HCT116 (cell line): ENCODE data around the gene SBF2. TPM values are rescaled to one million over a fixed set of nuclear protein-coding genes. Genes with fewer than 3 reads are reported as not detected.

Source experiments
- ATAC-seq: fragments of 200-7000 bp; cut with Tn5 transposase; 2 replicates; pipeline ENCODE4 v1.9.1; 2020; ENCODE audit warnings: mild to moderate bottlenecking, moderate library complexity
- BruUV-seq: library from RNA; stranded (reverse); fragments of 400-500 nt; replicated peaks from 2 replicates; lab custom pipeline; 2021; lab: Mats Ljungman, UMichigan
- CTCF ChIA-PET: fragments of 300-600 bp; sonication (Branson Sonifier 250); formaldehyde crosslinking; loops from one replicate; lab custom pipeline; 2021; ENCODE audit warnings: antibody characterized with exemption; lab: Charles Lee
- POLR2A ChIA-PET: fragments of 300-600, 350-600 bp; sonication (Branson Sonifier 250); formaldehyde crosslinking; loops from one replicate; lab custom pipeline; 2021; ENCODE audit warnings: antibody characterized with exemption; lab: Charles Lee
- RAD21 ChIA-PET, 2 experiments: fragments of 300-600 bp; sonication (Branson Sonifier 250); formaldehyde crosslinking; loops; one replicate each; lab custom pipeline; 2023; ENCODE audit warnings: low total read pairs in 2 of 2; ENCODE audit not compliant: uncharacterized antibody in 2 of 2, unreplicated experiment in 2 of 2, low non-redundant PET in 1 of 2; lab: Charles Lee
- DNase-seq: peaks from one replicate; pipeline ENCODE4 v3.0.0-alpha.2; 2010; ENCODE audit warnings: low read depth, low spot score
- H2AFZ ChIP-seq: fragments of 200-600 bp; shearing (Covaris generic), sonication (generic); 2 replicates; pipeline ENCODE4 v1.6.1; 2017; ENCODE audit warnings: low read depth, mixed run types, mixed read lengths, antibody characterized with exemption, low read length; ENCODE audit not compliant: poor library complexity, severe bottlenecking
- H3K27ac ChIP-seq: 2 replicates; pipeline ENCODE4 v1.5.1; 2012; ENCODE audit warnings: low read depth, low read length
- H3K27me3 ChIP-seq: fragments of 200-600 bp; sonication (generic); 2 replicates; pipeline ENCODE4 v1.6.1; 2016; ENCODE audit warnings: mixed run types, low read length, mixed read lengths; ENCODE audit not compliant: insufficient read depth
- H3K36me3 ChIP-seq, 2 experiments: fragments of 200-500 bp in 1 of 2; fragments of 200-600 bp in 1 of 2; sonication (Bioruptor generic) in 1 of 2; sonication (generic) in 1 of 2; 2 replicates each; pipeline versions ENCODE4 v1.5.1 to v1.6.1; 2014 to 2016; ENCODE audit warnings: low read length in 2 of 2, inconsistent platforms in 1 of 2, mixed read lengths in 1 of 2, mixed run types in 1 of 2; ENCODE audit not compliant: insufficient read depth in 2 of 2, control insufficient read depth in 1 of 2
- H3K4me1 ChIP-seq, 2 experiments: fragments of 200-600 bp in 1 of 2; sonication (generic) in 1 of 2; 2 replicates each; pipeline versions ENCODE4 v1.5.1 to v1.6.1; 2012 to 2017; ENCODE audit warnings: low read length in 2 of 2, inconsistent platforms in 1 of 2, mild to moderate bottlenecking in 1 of 2, mixed read lengths in 1 of 2, mixed run types in 1 of 2, moderate library complexity in 1 of 2; ENCODE audit not compliant: insufficient read depth in 2 of 2, control insufficient read depth in 1 of 2
- H3K4me2 ChIP-seq: fragments of 200-600 bp; sonication (generic); 2 replicates; pipeline ENCODE4 v1.6.1; 2017; ENCODE audit warnings: mixed run types, low read length, mixed read lengths
- H3K4me3 ChIP-seq, 2 experiments: fragments of 200-600 bp in 1 of 2; sonication (generic) in 1 of 2; replicated peaks in 1 of 2; 2 replicates each; pipeline ENCODE4 v1.5.1; 2011 to 2016; ENCODE audit warnings: low read length in 2 of 2, control low read depth in 1 of 2, low read depth in 1 of 2, mild to moderate bottlenecking in 1 of 2, mixed read lengths in 1 of 2, mixed run types in 1 of 2
- H3K79me2 ChIP-seq: fragments of 200-600 bp; sonication (generic); 2 replicates; pipeline ENCODE4 v1.6.1; 2017; ENCODE audit warnings: mild to moderate bottlenecking, mixed run types, low read length, moderate library complexity, mixed read lengths; ENCODE audit not compliant: insufficient read depth
- H3K9ac ChIP-seq: fragments of 200-600 bp; sonication (generic); 2 replicates; pipeline ENCODE4 v1.6.1; 2016; ENCODE audit warnings: low read length, mixed read lengths
- H3K9me2 ChIP-seq: fragments of 200-600 bp; sonication (generic), shearing (Covaris generic); 2 replicates; pipeline ENCODE4 v1.6.1; 2017; ENCODE audit warnings: mixed run types, mild to moderate bottlenecking, moderate library complexity; ENCODE audit not compliant: insufficient read depth
- H3K9me3 ChIP-seq, 2 experiments: fragments of 200-500 bp in 1 of 2; fragments of 200-600 bp in 1 of 2; sonication (Bioruptor generic) in 1 of 2; sonication (generic) in 1 of 2; 2 replicates each; pipeline ENCODE4 v1.6.1; 2014 to 2017; ENCODE audit warnings: low read length in 2 of 2, mixed read lengths in 2 of 2, inconsistent platforms in 1 of 2, low read depth in 1 of 2, mild to moderate bottlenecking in 1 of 2, mixed run types in 1 of 2, moderate library complexity in 1 of 2; ENCODE audit not compliant: control insufficient read depth in 1 of 2, insufficient read depth in 1 of 2
- H4K20me1 ChIP-seq: fragments of 200-600 bp; sonication (generic), shearing (Covaris generic); 2 replicates; pipeline ENCODE4 v1.6.1; 2017; ENCODE audit warnings: mixed run types, mild to moderate bottlenecking, moderate library complexity; ENCODE audit not compliant: insufficient read depth
- EZH2 ChIP-seq: fragments of 200-600 bp; sonication (generic); IDR thresholded peaks from 2 replicates; pipeline ENCODE4 v1.6.1; 2017; ENCODE audit warnings: antibody characterized with exemption, mixed run types
- EZH2phosphoT487 ChIP-seq: fragments of 200-600 bp; IDR thresholded peaks from 2 replicates; pipeline ENCODE4 v1.6.1; 2018; ENCODE audit warnings: antibody characterized with exemption, borderline replicate concordance
- FOSL1 ChIP-seq: IDR thresholded peaks from 2 replicates; pipeline ENCODE4 v1.6.1; 2012; ENCODE audit warnings: low read depth
- JUND ChIP-seq: IDR thresholded peaks from 2 replicates; pipeline ENCODE4 v1.6.1; 2012
- POLR2AphosphoS5 ChIP-seq: IDR thresholded peaks from 2 replicates; pipeline ENCODE4 v1.6.1; 2011; ENCODE audit warnings: mild to moderate bottlenecking, low read depth, low read length, moderate library complexity
- RAD21 ChIP-seq: IDR thresholded peaks from 2 replicates; pipeline ENCODE4 v1.6.1; 2012; ENCODE audit warnings: low read depth, mild to moderate bottlenecking
- SIN3A ChIP-seq: IDR thresholded peaks from 2 replicates; pipeline ENCODE4 v1.6.1; 2012; ENCODE audit warnings: low read depth
- SP1 ChIP-seq: IDR thresholded peaks from 2 replicates; pipeline ENCODE4 v1.6.1; 2012; ENCODE audit warnings: low read depth
- SRF ChIP-seq: IDR thresholded peaks from 2 replicates; pipeline ENCODE4 v1.6.1; 2012; ENCODE audit warnings: low read depth
- TCF7L2 ChIP-seq: IDR thresholded peaks from 2 replicates; pipeline ENCODE4 v1.7.0; 2011; ENCODE audit warnings: borderline replicate concordance, inconsistent platforms; ENCODE audit not compliant: insufficient read depth, insufficient read length; ENCODE audit errors: extremely low read depth
- YY1 ChIP-seq: IDR thresholded peaks from 2 replicates; pipeline ENCODE4 v1.6.1; 2011; ENCODE audit warnings: low read length, low read depth, moderate library complexity, mild to moderate bottlenecking; ENCODE audit not compliant: insufficient replicate concordance; ENCODE audit errors: extremely low read depth
- intact Hi-C: fragments of 100-400 bp; cut with micrococcal nuclease; formaldehyde crosslinking; loops from 2 replicates; pipeline ENCODE4 v1.10.0; 2022
- total RNA-seq: library from RNA; stranded (reverse); gene quantifications from one replicate; pipeline ENCODE4 v1.2.1, GENCODE V29; 2021; ENCODE audit not compliant: unreplicated experiment
- TF ChIP-seq, protein P1 (sequence below): IDR thresholded peaks from 2 replicates; pipeline ENCODE4 v1.6.1; 2012
- TF ChIP-seq, protein P2 (sequence below): IDR thresholded peaks from 2 replicates; pipeline ENCODE4 v1.6.1; 2012; ENCODE audit warnings: low read depth
- TF ChIP-seq, protein P3 (sequence below), 3 experiments: fragments of 200-600 bp in 1 of 3; sonication (generic) in 1 of 3; IDR thresholded peaks in 2 of 3; conservative IDR thresholded peaks in 1 of 3; 2 replicates each; pipeline ENCODE4 v1.5.1; 2012 to 2017; ENCODE audit warnings: low read depth in 2 of 3, low read length in 2 of 3, antibody characterized with exemption in 1 of 3, borderline replicate concordance in 1 of 3, control low read depth in 1 of 3, mild to moderate bottlenecking in 1 of 3, mixed read lengths in 1 of 3, mixed run types in 1 of 3, moderate library complexity in 1 of 3; ENCODE audit not compliant: insufficient read depth in 1 of 3

SBF2 gene
- total RNA-seq, 1 experiment from 2014 or later = 35.0 TPM

DNA sequence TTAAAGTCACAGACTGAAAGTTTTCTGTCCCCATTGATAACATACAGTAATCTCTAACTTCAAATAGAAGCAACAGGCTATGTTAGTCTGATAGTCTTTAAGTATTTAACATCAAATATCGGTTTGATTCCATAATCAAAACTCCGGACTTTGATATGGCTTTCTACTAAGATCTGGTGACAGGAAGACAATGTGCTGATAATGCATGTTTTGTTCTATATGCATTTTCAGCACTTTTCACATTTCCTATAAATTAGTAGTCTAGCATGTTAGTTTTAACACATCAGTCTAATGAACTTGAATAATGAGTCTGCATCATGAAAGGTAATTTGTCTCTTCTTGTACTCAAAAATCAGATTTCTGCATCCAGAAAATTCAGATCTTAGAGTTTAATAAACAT, 252.7 kb downstream of the SBF2 start:
- POLR2A ChIA-PET = no interaction called here
- BruUV-seq = no TSS peak
- DNase-seq (no peak), ATAC-seq (no peak)
- peaks cover 6 to 12% of the 10 kb centered on the region in 2 experiments; a peak in 2 of 4 replicates for H3K9me3 ChIP-seq
- no peaks in the 10 kb centered on the region for H3K4me1 ChIP-seq
- CTCF ChIA-PET = no interaction called here
- H3K4me3 ChIP-seq = no peak overlapping the region
- H3K9ac ChIP-seq = no peak overlapping the region
- intact Hi-C loops = no loop called here
- RAD21 ChIA-PET = no interaction called here
- no peak overlapping the region for H2AFZ ChIP-seq
- no peaks in the 10 kb centered on the region for H3K9me2 ChIP-seq
- no peaks in the 10 kb centered on the region for H3K36me3 ChIP-seq
- H3K79me2 ChIP-seq = no peaks in the 10 kb centered on the region
- no peaks in the 10 kb centered on the region for H3K27me3 ChIP-seq
- H3K4me2 ChIP-seq = no peak overlapping the region
- H3K27ac ChIP-seq = no peak overlapping the region
- TF ChIP-seq, protein P1, sequence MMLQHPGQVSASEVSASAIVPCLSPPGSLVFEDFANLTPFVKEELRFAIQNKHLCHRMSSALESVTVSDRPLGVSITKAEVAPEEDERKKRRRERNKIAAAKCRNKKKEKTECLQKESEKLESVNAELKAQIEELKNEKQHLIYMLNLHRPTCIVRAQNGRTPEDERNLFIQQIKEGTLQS = no peak
- TF ChIP-seq SIN3A = no peak
- TF ChIP-seq YY1 = no peak
- TF ChIP-seq FOSL1 = no peak
- TF ChIP-seq, protein P2, sequence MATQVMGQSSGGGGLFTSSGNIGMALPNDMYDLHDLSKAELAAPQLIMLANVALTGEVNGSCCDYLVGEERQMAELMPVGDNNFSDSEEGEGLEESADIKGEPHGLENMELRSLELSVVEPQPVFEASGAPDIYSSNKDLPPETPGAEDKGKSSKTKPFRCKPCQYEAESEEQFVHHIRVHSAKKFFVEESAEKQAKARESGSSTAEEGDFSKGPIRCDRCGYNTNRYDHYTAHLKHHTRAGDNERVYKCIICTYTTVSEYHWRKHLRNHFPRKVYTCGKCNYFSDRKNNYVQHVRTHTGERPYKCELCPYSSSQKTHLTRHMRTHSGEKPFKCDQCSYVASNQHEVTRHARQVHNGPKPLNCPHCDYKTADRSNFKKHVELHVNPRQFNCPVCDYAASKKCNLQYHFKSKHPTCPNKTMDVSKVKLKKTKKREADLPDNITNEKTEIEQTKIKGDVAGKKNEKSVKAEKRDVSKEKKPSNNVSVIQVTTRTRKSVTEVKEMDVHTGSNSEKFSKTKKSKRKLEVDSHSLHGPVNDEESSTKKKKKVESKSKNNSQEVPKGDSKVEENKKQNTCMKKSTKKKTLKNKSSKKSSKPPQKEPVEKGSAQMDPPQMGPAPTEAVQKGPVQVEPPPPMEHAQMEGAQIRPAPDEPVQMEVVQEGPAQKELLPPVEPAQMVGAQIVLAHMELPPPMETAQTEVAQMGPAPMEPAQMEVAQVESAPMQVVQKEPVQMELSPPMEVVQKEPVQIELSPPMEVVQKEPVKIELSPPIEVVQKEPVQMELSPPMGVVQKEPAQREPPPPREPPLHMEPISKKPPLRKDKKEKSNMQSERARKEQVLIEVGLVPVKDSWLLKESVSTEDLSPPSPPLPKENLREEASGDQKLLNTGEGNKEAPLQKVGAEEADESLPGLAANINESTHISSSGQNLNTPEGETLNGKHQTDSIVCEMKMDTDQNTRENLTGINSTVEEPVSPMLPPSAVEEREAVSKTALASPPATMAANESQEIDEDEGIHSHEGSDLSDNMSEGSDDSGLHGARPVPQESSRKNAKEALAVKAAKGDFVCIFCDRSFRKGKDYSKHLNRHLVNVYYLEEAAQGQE = no peak
- no peak for TF ChIP-seq SP1
- TF ChIP-seq SRF = no peak
- no peak for TF ChIP-seq POLR2AphosphoS5
- TF ChIP-seq, protein P3, sequence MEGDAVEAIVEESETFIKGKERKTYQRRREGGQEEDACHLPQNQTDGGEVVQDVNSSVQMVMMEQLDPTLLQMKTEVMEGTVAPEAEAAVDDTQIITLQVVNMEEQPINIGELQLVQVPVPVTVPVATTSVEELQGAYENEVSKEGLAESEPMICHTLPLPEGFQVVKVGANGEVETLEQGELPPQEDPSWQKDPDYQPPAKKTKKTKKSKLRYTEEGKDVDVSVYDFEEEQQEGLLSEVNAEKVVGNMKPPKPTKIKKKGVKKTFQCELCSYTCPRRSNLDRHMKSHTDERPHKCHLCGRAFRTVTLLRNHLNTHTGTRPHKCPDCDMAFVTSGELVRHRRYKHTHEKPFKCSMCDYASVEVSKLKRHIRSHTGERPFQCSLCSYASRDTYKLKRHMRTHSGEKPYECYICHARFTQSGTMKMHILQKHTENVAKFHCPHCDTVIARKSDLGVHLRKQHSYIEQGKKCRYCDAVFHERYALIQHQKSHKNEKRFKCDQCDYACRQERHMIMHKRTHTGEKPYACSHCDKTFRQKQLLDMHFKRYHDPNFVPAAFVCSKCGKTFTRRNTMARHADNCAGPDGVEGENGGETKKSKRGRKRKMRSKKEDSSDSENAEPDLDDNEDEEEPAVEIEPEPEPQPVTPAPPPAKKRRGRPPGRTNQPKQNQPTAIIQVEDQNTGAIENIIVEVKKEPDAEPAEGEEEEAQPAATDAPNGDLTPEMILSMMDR (IDR thresholded peaks at IDR 0.05 in 2 of 3, conservative IDR thresholded peaks at IDR 0.05 in 1 of 3; ENCODE audit: borderline replicate concordance in 1 of 3, insufficient read depth in 1 of 3, low read depth in 2 of 3, low read length in 2 of 3) = no peak
- no peak for TF ChIP-seq EZH2phosphoT487
- no peak for TF ChIP-seq JUND
- TF ChIP-seq TCF7L2 = no peak
- TF ChIP-seq RAD21 = no peak
- no peak for TF ChIP-seq EZH2
- no peaks in the 10 kb centered on the region for H4K20me1 ChIP-seq
